Uterus (tissue), 4 donors: ENCODE data around the gene SEH1L. TPM values are rescaled to one million over a fixed set of nuclear protein-coding genes. Genes with fewer than 3 reads are reported as not detected.

Experiments
- DNase-seq, 2 donors: peaks; one replicate each; pipeline ENCODE4 v3.0.0-alpha.2; 2019 to 2020
- H3K27ac ChIP-seq, 2 donors: fragments of 200-600 bp; sonication (generic); 1 replicate in 1 of 2; 2 replicates in 1 of 2; pipeline ENCODE4 v1.5.1; 2016 to 2018
- H3K27me3 ChIP-seq, 2 donors: fragments of 200-600 bp; sonication (generic); one replicate each; pipeline ENCODE4 v1.5.1; 2018 to 2019; ENCODE audit warnings: control low read depth in 1 of 2
- H3K36me3 ChIP-seq, 2 donors: fragments of 200-600 bp; sonication (generic); one replicate each; pipeline ENCODE4 v1.5.1; 2019; ENCODE audit warnings: control low read depth in 1 of 2
- H3K4me1 ChIP-seq, 2 donors: fragments of 200-600 bp; sonication (generic); one replicate each; pipeline ENCODE4 v1.5.1; 2018 to 2019; ENCODE audit warnings: control low read depth in 1 of 2
- H3K4me3 ChIP-seq, 2 donors: fragments of 200-600 bp; sonication (generic); 1 replicate in 1 of 2; 2 replicates in 1 of 2; pipeline ENCODE4 v1.5.1; 2018 to 2019; ENCODE audit warnings: mild to moderate bottlenecking in 1 of 2
- H3K9me3 ChIP-seq, 2 donors: fragments of 200-600 bp; sonication (generic); one replicate each; pipeline ENCODE4 v1.5.1; 2019; ENCODE audit warnings: control low read depth in 1 of 2
- CTCF ChIP-seq, 4 experiments: fragments of 200-600 bp in 2 of 4; fragments of 450-650 bp in 2 of 4; sonication (generic) in 2 of 4; IDR thresholded peaks; one replicate each; pipeline ENCODE4 v1.5.1; 2016 to 2019; ENCODE audit warnings: antibody characterized with exemption in 4 of 4, mild to moderate bottlenecking in 2 of 4, moderate library complexity in 1 of 4
- POLR2A ChIP-seq, 2 donors: fragments of 450-650 bp; IDR thresholded peaks; one replicate each; pipeline ENCODE4 v1.6.1; 2016; ENCODE audit warnings: antibody characterized with exemption in 2 of 2, mild to moderate bottlenecking in 1 of 2, moderate library complexity in 1 of 2
- intact Hi-C: fragments of 100-400 bp; cut with DNase I; formaldehyde crosslinking; loops from one replicate; pipeline ENCODE4 v1.15.1; 2023; ENCODE audit warnings: low total_unique reads
- total RNA-seq, 4 donors: library from RNA; depleted of rRNA in 3 of 4; stranded (reverse); fragments of >200 nt in 3 of 4; gene quantifications; one replicate each; pipeline versions ENCODE4 v1.1.0 to v1.2.4, GENCODE V29; 2014 to 2023
- donor health status: DM: yes; HTN: yes; CAD: no.

The SEH1L gene
- total RNA-seq, 4 donors from 2014 or later: 14.4 to 53.8 (median 46.4) TPM

- H3K27ac ChIP-seq: no peak overlapping the region
- TF ChIP-seq CTCF (IDR thresholded peaks at IDR 0.05): no peak
- no peak for TF ChIP-seq POLR2A (IDR thresholded peaks at IDR 0.05)
- no peaks in the 10 kb centered on the region for H3K27me3 ChIP-seq
- no peak overlapping the region for H3K4me3 ChIP-seq
- intact Hi-C loops: no loop called here
- H3K9me3 ChIP-seq: no peaks in the 10 kb centered on the region
- H3K4me1 ChIP-seq: no peaks in the 10 kb centered on the region
- no peaks in the 10 kb centered on the region for H3K36me3 ChIP-seq
- DNase-seq: no peak
Observed at GRCh38 chr18:13032173-13032572, 84.4 kb downstream of the SEH1L start.

GRCh38 chr18:13035249-13035914 is 87.6 kb downstream of the SEH1L start:
- H3K36me3 ChIP-seq: no peaks in the 10 kb centered on the region
- DNase-seq: no peak
- intact Hi-C loops: no loop called here
- H3K4me3 ChIP-seq: no peak overlapping the region
- H3K9me3 ChIP-seq: no peaks in the 10 kb centered on the region
- H3K4me1 ChIP-seq: no peaks in the 10 kb centered on the region
- H3K27ac ChIP-seq: no peak overlapping the region
- H3K27me3 ChIP-seq: no peaks in the 10 kb centered on the region
- TF ChIP-seq CTCF (IDR thresholded peaks at IDR 0.05) (no peak), POLR2A (IDR thresholded peaks at IDR 0.05) (no peak)

GRCh38 chr18:13036622-13037320 is 89.0 kb downstream of the SEH1L start:
- H3K36me3 ChIP-seq: no peaks in the 10 kb centered on the region

More at GRCh38 chr18:13036622-13037320, 89.0 kb downstream of the SEH1L start:
- H3K4me1 ChIP-seq: no peaks in the 10 kb centered on the region
- H3K27ac ChIP-seq: no peak overlapping the region
- no peak for DNase-seq
- TF ChIP-seq POLR2A (IDR thresholded peaks at IDR 0.05): no peak
- no peak for TF ChIP-seq CTCF (IDR thresholded peaks at IDR 0.05)
- no peaks in the 10 kb centered on the region for H3K9me3 ChIP-seq
- no peaks in the 10 kb centered on the region for H3K27me3 ChIP-seq
- intact Hi-C loops: no loop called here
- H3K4me3 ChIP-seq: no peak overlapping the region

Other genes with a start within 250 kb of the SEH1L start
- 10 to 100 TPM in 2 of 4 donors, 1 to 10 TPM in 2; 5.6 to 35.6 (median 11.7) TPM for gene CEP76, start 245.3 kb upstream of the SEH1L start, total RNA-seq
- 10 to 100 TPM; 62.4 to 70.2 (median 69.0) TPM for gene PSMG2, start 245.0 kb upstream of the SEH1L start, total RNA-seq
- 10 to 100 TPM; 22.9 to 57.6 (median 37.5) TPM for gene PTPN2, start 63.8 kb upstream of the SEH1L start, total RNA-seq
- 10 to 100 TPM; 35.3 to 80.3 (median 66.6) TPM for gene CEP192, start 43.4 kb downstream of the SEH1L start, total RNA-seq